Liver (tissue), 9 donors: ENCODE results near the gene EPC2. TPM values are rescaled to one million over a fixed set of nuclear protein-coding genes. Genes with fewer than 3 reads are reported as not detected.

Source experiments
- DNase-seq: peaks from one replicate; pipeline ENCODE4 v3.0.0-alpha.2; 2017; ENCODE audit warnings: low spot score
- H3K27ac ChIP-seq, 2 donors: one replicate each; pipeline ENCODE4 v1.7.0; 2013; ENCODE audit warnings: inconsistent platforms in 2 of 2, low read length in 2 of 2, control low read depth in 1 of 2, low read depth in 1 of 2, mild to moderate bottlenecking in 1 of 2
- H3K27me3 ChIP-seq, 4 donors: one replicate each; pipeline versions ENCODE4 v1.6.1 to v1.7.0; 2013; ENCODE audit warnings: low read length in 3 of 4, inconsistent platforms in 1 of 4, mild to moderate bottlenecking in 1 of 4, moderate library complexity in 1 of 4; ENCODE audit not compliant: control insufficient read depth in 4 of 4, insufficient read depth in 4 of 4
- H3K36me3 ChIP-seq, 4 donors: one replicate each; pipeline versions ENCODE4 v1.6.1 to v1.7.0; 2013; ENCODE audit warnings: low read length in 3 of 4, mild to moderate bottlenecking in 3 of 4, low read depth in 1 of 4, moderate library complexity in 1 of 4; ENCODE audit not compliant: control insufficient read depth in 4 of 4, insufficient read depth in 3 of 4
- H3K4me1 ChIP-seq, 4 donors: one replicate each; pipeline versions ENCODE4 v1.6.1 to v1.7.0; 2013; ENCODE audit warnings: low read length in 3 of 4, mild to moderate bottlenecking in 3 of 4, moderate library complexity in 1 of 4; ENCODE audit not compliant: control insufficient read depth in 4 of 4, insufficient read depth in 4 of 4
- H3K4me3 ChIP-seq, 3 donors: one replicate each; pipeline versions ENCODE4 v1.6.1 to v1.7.0; 2013; ENCODE audit warnings: low read length in 3 of 3, control low read depth in 1 of 3, low read depth in 1 of 3, mild to moderate bottlenecking in 1 of 3
- H3K9ac ChIP-seq, 2 donors: one replicate each; pipeline ENCODE4 v1.7.0; 2013; ENCODE audit warnings: low read length in 2 of 2, mild to moderate bottlenecking in 2 of 2, moderate library complexity in 2 of 2, control low read depth in 1 of 2, low read depth in 1 of 2
- H3K9me3 ChIP-seq, 4 donors: one replicate each; pipeline versions ENCODE4 v1.6.1 to v1.7.0; 2013; ENCODE audit warnings: low read length in 3 of 4; ENCODE audit not compliant: control insufficient read depth in 4 of 4
- ATF3 ChIP-seq: IDR thresholded peaks from 2 replicates; pipeline ENCODE4 v1.6.1; 2016; ENCODE audit warnings: antibody characterized with exemption
- CTCF ChIP-seq: fragments of 150-350 bp; IDR thresholded peaks from 2 replicates; pipeline ENCODE4 v1.5.1; 2017; ENCODE audit warnings: improper control_type of control experiment, low read depth, low read length; ENCODE audit not compliant: missing input control
- EGR1 ChIP-seq, 2 donors: IDR thresholded peaks; 2 replicates each; pipeline ENCODE4 v1.6.1; 2016 to 2018; ENCODE audit warnings: antibody characterized with exemption in 2 of 2, low read depth in 2 of 2
- FOXA1 ChIP-seq: IDR thresholded peaks from 2 replicates; pipeline ENCODE4 v1.6.1; 2016; ENCODE audit warnings: antibody characterized with exemption
- FOXA2 ChIP-seq: IDR thresholded peaks from 2 replicates; pipeline ENCODE4 v1.6.1; 2016; ENCODE audit warnings: antibody characterized with exemption
- GABPA ChIP-seq, 2 donors: IDR thresholded peaks in 1 of 2; conservative IDR thresholded peaks in 1 of 2; 2 replicates each; pipeline ENCODE4 v1.6.1; 2016; ENCODE audit warnings: antibody characterized with exemption in 2 of 2, mild to moderate bottlenecking in 1 of 2, moderate library complexity in 1 of 2
- HNF4A ChIP-seq, 2 donors: conservative IDR thresholded peaks; 2 replicates each; pipeline ENCODE4 v1.6.1; 2016; ENCODE audit warnings: antibody characterized with exemption in 2 of 2, mild to moderate bottlenecking in 2 of 2
- HNF4G ChIP-seq: IDR thresholded peaks from 2 replicates; pipeline ENCODE4 v1.6.1; 2016; ENCODE audit warnings: antibody characterized with exemption
- JUND ChIP-seq, 2 donors: IDR thresholded peaks; 2 replicates each; pipeline ENCODE4 v1.6.1; 2016; ENCODE audit warnings: antibody characterized with exemption in 2 of 2
- MAX ChIP-seq: IDR thresholded peaks from 2 replicates; pipeline ENCODE4 v1.6.1; 2016; ENCODE audit warnings: antibody characterized with exemption
- NR2F2 ChIP-seq: IDR thresholded peaks from 2 replicates; pipeline ENCODE4 v1.6.1; 2016; ENCODE audit warnings: antibody characterized with exemption
- RAD21 ChIP-seq, 2 donors: IDR thresholded peaks; 2 replicates each; pipeline ENCODE4 v1.6.1; 2016; ENCODE audit warnings: antibody characterized with exemption in 2 of 2, mild to moderate bottlenecking in 2 of 2
- REST ChIP-seq: IDR thresholded peaks from 2 replicates; pipeline ENCODE4 v1.6.1; 2016; ENCODE audit warnings: antibody characterized with exemption, mild to moderate bottlenecking
- RXRA ChIP-seq, 2 donors: IDR thresholded peaks; 2 replicates each; pipeline ENCODE4 v1.6.1; 2017 to 2018; ENCODE audit warnings: antibody characterized with exemption in 2 of 2, mild to moderate bottlenecking in 1 of 2
- SP1 ChIP-seq: IDR thresholded peaks from 2 replicates; pipeline ENCODE4 v1.6.1; 2018; ENCODE audit warnings: antibody characterized with exemption, mild to moderate bottlenecking
- TAF1 ChIP-seq: conservative IDR thresholded peaks from 2 replicates; pipeline ENCODE4 v1.6.1; 2016; ENCODE audit warnings: antibody characterized with exemption, mild to moderate bottlenecking
- ZBTB33 ChIP-seq: IDR thresholded peaks from 2 replicates; pipeline ENCODE4 v1.6.1; 2016; ENCODE audit warnings: antibody characterized with exemption
- WGBS: extraction: QIAGEN DNeasy Blood & Tissue Kit; methylation state at CpG from one replicate; pipeline ENCODE4 v1.1.7; 2013; 5-methylcytosine and 5-hydroxymethylcytosine counted together
- polyA plus RNA-seq, 2 donors: library from polyadenylated mRNA; stranded (reverse) in 1 of 2; unstranded in 1 of 2; fragments of 200-250 nt in 1 of 2; fragments of >200 nt in 1 of 2; fragmentation: Nextera tagmentation in 1 of 2; extraction: Ambion mirVana in 1 of 2; gene quantifications; one replicate each; pipeline versions ENCODE4 v1.2.1 to v1.2.3, GENCODE V29; 2013 to 2015
- total RNA-seq, 2 donors: library from RNA; depleted of rRNA; stranded (reverse); fragments of >200 nt; gene quantifications; one replicate each; pipeline ENCODE4 v1.2.3, GENCODE V29; 2014
- donor health status: healthy.
- donor health status: healthy.
- donor health status: healthy.
- donor health status: healthy.
- donor health status: healthy.

EPC2 gene
- total and polyA plus RNA-seq, 4 donors: 2.8 to 17.7 (median 9.6) TPM

GRCh38 chr2:148664229-148664628, 19.7 kb downstream of the EPC2 start:
- WGBS: 94% methylated on average over 8 of the region's 8 CpGs
- Histone ChIP-seq H3K27ac (no peak overlapping the region), H3K36me3 (no peaks in the 10 kb centered on the region), H3K9me3 (no peaks in the 10 kb centered on the region), H3K4me3 (no peak overlapping the region), H3K4me1 (peaks cover 0 to 3% (median 1%) of the 10 kb centered on the region in 4 donors), H3K27me3 (no peaks in the 10 kb centered on the region), H3K9ac (no peak overlapping the region)
- DNase-seq: no peak
- TF ChIP-seq MAX: no peak
- TF ChIP-seq FOXA2: no peak
- no peak for TF ChIP-seq RAD21 (IDR thresholded peaks at IDR 0.05)
- no peak for TF ChIP-seq REST
- TF ChIP-seq ATF3: no peak
- TF ChIP-seq HNF4A (conservative IDR thresholded peaks at IDR 0.05): no peak
- TF ChIP-seq JUND (IDR thresholded peaks at IDR 0.05): no peak
- TF ChIP-seq SP1: no peak
- no peak for TF ChIP-seq CTCF
- TF ChIP-seq HNF4G: no peak
- TF ChIP-seq EGR1 (IDR thresholded peaks at IDR 0.05; ENCODE audit: low read depth in 2 of 2): no peak

- H3K4me1 ChIP-seq: peaks cover 0 to 3% (median 1%) of the 10 kb centered on the region in 4 donors
These were observed 22.0 kb downstream of the EPC2 start for GRCh38 chr2:148666555-148666954.

More at GRCh38 chr2:148666555-148666954, 22.0 kb downstream of the EPC2 start:
- Histone ChIP-seq H3K36me3 (no peaks in the 10 kb centered on the region), H3K9me3 (no peaks in the 10 kb centered on the region), H3K27me3 (no peaks in the 10 kb centered on the region), H3K4me3 (no peak overlapping the region), H3K27ac (no peak overlapping the region), H3K9ac (no peak overlapping the region)
- no peak for DNase-seq
- no peak for TF ChIP-seq TAF1
- no peak for TF ChIP-seq ATF3
- no peak for TF ChIP-seq CTCF
- TF ChIP-seq FOXA2: no peak
- no peak for TF ChIP-seq FOXA1
- TF ChIP-seq EGR1 (IDR thresholded peaks at IDR 0.05; ENCODE audit: low read depth in 2 of 2): no peak
- TF ChIP-seq NR2F2: no peak
- no peak for TF ChIP-seq RAD21 (IDR thresholded peaks at IDR 0.05)
- TF ChIP-seq RXRA (IDR thresholded peaks at IDR 0.05): no peak
- no peak for TF ChIP-seq ZBTB33
- no peak for TF ChIP-seq HNF4G
- no peak for TF ChIP-seq HNF4A (conservative IDR thresholded peaks at IDR 0.05)
- TF ChIP-seq GABPA (IDR thresholded peaks at IDR 0.05 in 1 of 2, conservative IDR thresholded peaks at IDR 0.05 in 1 of 2): no peak
